ENCODE results near the gene C22orf39.
A peak's percentile ranks its signal among the peaks of the same experiment; 100 is the strongest.
"Not testable (repeated sequence)": the region's sequence is repeated elsewhere in the genome, so short reads cannot be mapped to it uniquely, and the experiment has no call there.

Gene C22orf39

GRCh38 chr22:19448739-19449421 lies 1.4 kb upstream of the C22orf39 start:
- TF ChIP-seq, protein P1, sequence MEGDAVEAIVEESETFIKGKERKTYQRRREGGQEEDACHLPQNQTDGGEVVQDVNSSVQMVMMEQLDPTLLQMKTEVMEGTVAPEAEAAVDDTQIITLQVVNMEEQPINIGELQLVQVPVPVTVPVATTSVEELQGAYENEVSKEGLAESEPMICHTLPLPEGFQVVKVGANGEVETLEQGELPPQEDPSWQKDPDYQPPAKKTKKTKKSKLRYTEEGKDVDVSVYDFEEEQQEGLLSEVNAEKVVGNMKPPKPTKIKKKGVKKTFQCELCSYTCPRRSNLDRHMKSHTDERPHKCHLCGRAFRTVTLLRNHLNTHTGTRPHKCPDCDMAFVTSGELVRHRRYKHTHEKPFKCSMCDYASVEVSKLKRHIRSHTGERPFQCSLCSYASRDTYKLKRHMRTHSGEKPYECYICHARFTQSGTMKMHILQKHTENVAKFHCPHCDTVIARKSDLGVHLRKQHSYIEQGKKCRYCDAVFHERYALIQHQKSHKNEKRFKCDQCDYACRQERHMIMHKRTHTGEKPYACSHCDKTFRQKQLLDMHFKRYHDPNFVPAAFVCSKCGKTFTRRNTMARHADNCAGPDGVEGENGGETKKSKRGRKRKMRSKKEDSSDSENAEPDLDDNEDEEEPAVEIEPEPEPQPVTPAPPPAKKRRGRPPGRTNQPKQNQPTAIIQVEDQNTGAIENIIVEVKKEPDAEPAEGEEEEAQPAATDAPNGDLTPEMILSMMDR (IDR thresholded peaks at IDR 0.05): no peak
- H3K79me2 ChIP-seq: peaks cover 20% of the 10 kb centered on the region
- H3K4me1 ChIP-seq: no peaks in the 10 kb centered on the region
- no peaks in the 10 kb centered on the region for H3K27me3 ChIP-seq (ENCODE audit: control insufficient read depth, insufficient read depth, low read length)
- no peaks in the 10 kb centered on the region for H3K36me3 ChIP-seq (ENCODE audit: control insufficient read depth, insufficient read depth, low read length)
- H3K4me2 ChIP-seq (ENCODE audit: low read length): no peak overlapping the region
- H2AFZ ChIP-seq: no peak overlapping the region
- no peak overlapping the region for H3K9ac ChIP-seq
- H3K9me3 ChIP-seq (ENCODE audit: control insufficient read depth, low read length): no peaks in the 10 kb centered on the region
- H3K27ac ChIP-seq: no peak overlapping the region
- no peak overlapping the region for H3K4me3 ChIP-seq (ENCODE audit: low read depth, low read length)

GRCh38 chr22:19448076-19448607 lies 631 bp upstream of the C22orf39 start:
- TF ChIP-seq, protein P1 (IDR thresholded peaks at IDR 0.05): no peak
- peaks cover 22% of the 10 kb centered on the region for H3K79me2 ChIP-seq

DNA sequence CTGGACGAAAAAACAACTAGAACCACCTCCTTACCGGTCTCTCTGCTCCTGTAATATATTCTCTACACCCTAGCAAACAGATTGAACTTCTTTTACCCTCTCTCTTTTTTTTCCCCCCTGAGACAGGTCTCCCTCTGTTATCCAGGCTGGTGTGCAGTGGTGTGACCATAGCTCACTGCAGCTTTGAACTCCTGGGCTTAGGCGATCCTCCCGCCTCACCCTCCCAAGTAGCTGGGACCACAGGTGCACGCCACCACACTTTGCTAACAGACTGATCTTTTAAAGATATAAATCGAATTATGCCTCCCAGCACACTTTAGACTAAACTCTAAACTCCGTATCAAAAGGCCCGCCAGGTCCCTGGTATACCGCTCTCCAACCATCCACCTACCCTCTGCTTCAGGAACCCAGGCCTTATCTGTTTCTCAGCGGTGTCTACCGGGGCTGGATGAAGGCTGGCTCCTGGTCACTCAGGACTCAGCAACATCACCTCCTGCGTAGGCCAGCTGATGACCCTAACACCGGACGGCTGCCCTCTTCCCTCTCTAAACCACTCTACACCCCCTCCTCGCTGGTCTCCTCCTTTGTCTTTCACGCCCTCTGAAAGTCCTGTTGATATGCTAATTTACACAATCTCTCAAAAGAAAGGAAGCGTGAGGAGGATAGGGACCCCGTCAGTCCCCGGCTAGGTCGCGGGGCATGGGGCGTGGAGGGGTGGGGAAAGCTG lies 745 bp downstream of the C22orf39 start:
- peak overlapping the region; percentile 87 for H3K4me3 ChIP-seq (ENCODE audit: low read depth, low read length)
- no peaks in the 10 kb centered on the region for H3K9me3 ChIP-seq (ENCODE audit: control insufficient read depth, low read length)
- H3K36me3 ChIP-seq (ENCODE audit: control insufficient read depth, insufficient read depth, low read length): no peaks in the 10 kb centered on the region
- no peaks in the 10 kb centered on the region for H3K27me3 ChIP-seq (ENCODE audit: control insufficient read depth, insufficient read depth, low read length)
- no peaks in the 10 kb centered on the region for H3K4me1 ChIP-seq
- peaks cover 22% of the 10 kb centered on the region for H3K79me2 ChIP-seq
- peak overlapping the region; percentile 70 for H2AFZ ChIP-seq
- peak overlapping the region; percentile 53 for H3K9ac ChIP-seq
- TF ChIP-seq, protein P1 (IDR thresholded peaks at IDR 0.05): no peak
- H3K27ac ChIP-seq: peak overlapping the region; percentile 75
- H3K4me2 ChIP-seq (ENCODE audit: low read length): peak overlapping the region; percentile 91

More at GRCh38 chr22:19448076-19448607, 631 bp upstream of the C22orf39 start:
- Histone ChIP-seq H3K36me3 (ENCODE audit: control insufficient read depth, insufficient read depth, low read length) (no peaks in the 10 kb centered on the region), H3K9me3 (ENCODE audit: control insufficient read depth, low read length) (no peaks in the 10 kb centered on the region), H3K4me1 (no peaks in the 10 kb centered on the region), H3K9ac (no peak overlapping the region), H3K27me3 (ENCODE audit: control insufficient read depth, insufficient read depth, low read length) (no peaks in the 10 kb centered on the region), H3K4me3 (ENCODE audit: low read depth, low read length) (peak overlapping the region; percentile 87), H3K27ac (peak overlapping the region; percentile 75), H3K4me2 (ENCODE audit: low read length) (peak overlapping the region; percentile 91), H2AFZ (peak overlapping the region; percentile 70)

DNA sequence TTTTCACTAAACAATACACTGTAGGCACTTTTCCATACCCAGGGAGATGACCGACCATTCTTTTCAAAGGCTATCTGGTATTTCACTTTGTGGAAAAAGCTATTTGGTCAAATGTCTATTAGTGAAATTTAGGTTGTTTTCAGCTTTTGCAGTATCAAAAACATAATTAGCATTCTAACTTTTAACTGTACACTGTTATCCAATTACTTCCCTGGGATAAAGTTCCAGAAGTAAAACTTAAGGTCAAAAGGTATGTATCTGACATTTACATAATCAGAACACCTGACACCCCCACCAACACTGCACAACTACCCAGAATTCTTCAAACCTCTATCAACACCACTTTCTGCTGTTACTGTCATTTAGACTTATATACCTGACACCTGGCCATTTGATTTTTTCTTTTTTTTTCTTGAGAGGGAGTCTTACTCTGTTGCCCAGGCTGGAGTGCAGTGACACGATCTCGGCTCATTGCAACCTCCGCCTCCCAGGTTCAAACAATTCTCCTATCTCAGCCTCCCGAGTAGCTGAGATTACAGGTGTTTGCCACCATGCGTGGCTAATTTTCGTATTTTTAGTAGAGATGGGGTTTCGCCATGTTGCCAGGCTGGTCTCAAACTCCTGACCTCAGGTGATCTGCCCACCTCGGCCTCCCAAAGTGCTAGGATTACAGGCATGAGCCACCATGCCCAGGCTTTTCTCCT lies 2.1 kb downstream of the C22orf39 start:
- H3K4me2 ChIP-seq (ENCODE audit: low read length); H3K27me3 ChIP-seq (ENCODE audit: control insufficient read depth, insufficient read depth, low read length); H3K4me1 ChIP-seq; H3K9ac ChIP-seq; H3K4me3 ChIP-seq (ENCODE audit: low read depth, low read length); H3K9me3 ChIP-seq (ENCODE audit: control insufficient read depth, low read length); H2AFZ ChIP-seq; H3K36me3 ChIP-seq (ENCODE audit: control insufficient read depth, insufficient read depth, low read length); H3K27ac ChIP-seq: not testable (repeated sequence)
- peaks cover 22% of the 10 kb centered on the region for H3K79me2 ChIP-seq
